Osteoblast (primary cell): ENCODE data around the gene CCNJL. TPM values are rescaled to one million over a fixed set of nuclear protein-coding genes. Genes with fewer than 3 reads are reported as not detected.

Source experiments
- DNase-seq: peaks from one replicate; pipeline ENCODE4 v3.0.0; 2011; ENCODE audit warnings: low spot score, mixed read lengths; ENCODE audit not compliant: insufficient read length; ENCODE audit errors: missing footprints
- H2AFZ ChIP-seq: 2 replicates; pipeline ENCODE4 v1.6.0; 2011; ENCODE audit warnings: mild to moderate bottlenecking, low read length
- H3K27ac ChIP-seq: 2 replicates; pipeline ENCODE4 v1.5.1; 2011; ENCODE audit warnings: mild to moderate bottlenecking, low read depth, low read length, moderate library complexity
- H3K27me3 ChIP-seq: 2 replicates; pipeline ENCODE4 v1.6.0; 2012; ENCODE audit warnings: mild to moderate bottlenecking, control low read depth, inconsistent platforms, low read length, moderate library complexity; ENCODE audit not compliant: insufficient read depth
- H3K36me3 ChIP-seq: 2 replicates; pipeline ENCODE4 v1.5.1; 2011; ENCODE audit warnings: mild to moderate bottlenecking, low read length, control low read depth, moderate library complexity; ENCODE audit not compliant: insufficient read depth
- H3K4me1 ChIP-seq: 2 replicates; pipeline ENCODE4 v1.5.1; 2011; ENCODE audit warnings: mild to moderate bottlenecking, low read length, control low read depth, moderate library complexity; ENCODE audit not compliant: insufficient read depth
- H3K4me2 ChIP-seq: 2 replicates; pipeline ENCODE4 v1.6.0; 2011; ENCODE audit warnings: mild to moderate bottlenecking, low read length; ENCODE audit not compliant: insufficient read depth
- H3K4me3 ChIP-seq: fragments of 200-600 bp; sonication (generic); 3 replicates; pipeline ENCODE4 v1.5.1; 2012; ENCODE audit warnings: mild to moderate bottlenecking, low read length, inconsistent platforms; ENCODE audit not compliant: insufficient read depth
- H3K79me2 ChIP-seq: 2 replicates; pipeline ENCODE4 v1.6.0; 2012; ENCODE audit warnings: mild to moderate bottlenecking, low read length, control low read depth, inconsistent platforms; ENCODE audit not compliant: insufficient read depth
- H3K9me3 ChIP-seq: 2 replicates; pipeline ENCODE4 v1.5.1; 2011; ENCODE audit warnings: low read depth, low read length, control low read depth
- H4K20me1 ChIP-seq: 2 replicates; pipeline ENCODE4 v1.6.0; 2012; ENCODE audit warnings: mild to moderate bottlenecking, low read length, control low read depth; ENCODE audit not compliant: insufficient read depth
- CTCF ChIP-seq: IDR thresholded peaks from 2 replicates; pipeline ENCODE4 v1.5.1; 2011; ENCODE audit warnings: mild to moderate bottlenecking, low read depth, low read length, moderate library complexity; ENCODE audit errors: extremely low read depth
- total RNA-seq: library from RNA; depleted of rRNA; stranded (reverse); fragments of >200 nt; gene quantifications from 2 replicates; pipeline ENCODE4 v1.2.3, GENCODE V29; 2012

CCNJL gene
- total RNA-seq, 1 donor = 1.1 TPM

- TF ChIP-seq CTCF = no peak
- Histone ChIP-seq H2AFZ (no peak overlapping the region), H3K36me3 (no peaks in the 10 kb centered on the region)
Observed at GRCh38 chr5:160253441-160253840, 58.9 kb downstream of the CCNJL start.

GRCh38 chr5:160252916-160253315, 59.4 kb downstream of the CCNJL start:
- no peak for DNase-seq
- Histone ChIP-seq H3K36me3 (no peaks in the 10 kb centered on the region), H3K4me2 (no peak overlapping the region), H3K4me3 (no peak overlapping the region), H2AFZ (no peak overlapping the region), H3K27me3 (no peaks in the 10 kb centered on the region), H3K9me3 (no peaks in the 10 kb centered on the region), H3K4me1 (no peaks in the 10 kb centered on the region), H4K20me1 (no peaks in the 10 kb centered on the region), H3K79me2 (no peaks in the 10 kb centered on the region), H3K27ac (no peak overlapping the region)
- TF ChIP-seq CTCF = no peak

More at GRCh38 chr5:160253441-160253840, 58.9 kb downstream of the CCNJL start:
- no peak for DNase-seq
- no peaks in the 10 kb centered on the region for H3K79me2 ChIP-seq
- no peaks in the 10 kb centered on the region for H3K9me3 ChIP-seq
- no peaks in the 10 kb centered on the region for H3K27me3 ChIP-seq
- no peak overlapping the region for H3K4me3 ChIP-seq
- H4K20me1 ChIP-seq = no peaks in the 10 kb centered on the region
- H3K27ac ChIP-seq = no peak overlapping the region
- no peak overlapping the region for H3K4me2 ChIP-seq
- H3K4me1 ChIP-seq = no peaks in the 10 kb centered on the region

- no peak overlapping the region for H3K27ac ChIP-seq
- no peak overlapping the region for H2AFZ ChIP-seq
- H3K36me3 ChIP-seq = no peaks in the 10 kb centered on the region
- no peaks in the 10 kb centered on the region for H4K20me1 ChIP-seq
- no peaks in the 10 kb centered on the region for H3K79me2 ChIP-seq
- no peak for DNase-seq
- H3K27me3 ChIP-seq = no peaks in the 10 kb centered on the region
- no peaks in the 10 kb centered on the region for H3K9me3 ChIP-seq
- TF ChIP-seq CTCF = no peak
- no peaks in the 10 kb centered on the region for H3K4me1 ChIP-seq
- H3K4me2 ChIP-seq = no peak overlapping the region
- H3K4me3 ChIP-seq = no peak overlapping the region
Observed at GRCh38 chr5:160251406-160252155, 60.8 kb downstream of the CCNJL start.

GRCh38 chr5:160250826-160251225, 61.5 kb downstream of the CCNJL start:
- H4K20me1 ChIP-seq = no peaks in the 10 kb centered on the region
- no peaks in the 10 kb centered on the region for H3K79me2 ChIP-seq
- H2AFZ ChIP-seq = no peak overlapping the region
- H3K4me2 ChIP-seq = no peak overlapping the region
- DNase-seq = no peak
- TF ChIP-seq CTCF = no peak
- no peaks in the 10 kb centered on the region for H3K4me1 ChIP-seq
- no peak overlapping the region for H3K27ac ChIP-seq
- H3K9me3 ChIP-seq = no peaks in the 10 kb centered on the region
- no peaks in the 10 kb centered on the region for H3K27me3 ChIP-seq
- H3K36me3 ChIP-seq = no peaks in the 10 kb centered on the region
- H3K4me3 ChIP-seq = no peak overlapping the region
